Glomerular visceral epithelial cell (primary cell): ENCODE data around the gene MRPS14.
"Not testable (repeated sequence)": the region's sequence is repeated elsewhere in the genome, so short reads cannot be mapped to it uniquely, and the experiment has no call there.

Experiments
- DNase-seq: peaks from one replicate; pipeline ENCODE4 v3.0.0-alpha.2; 2016; ENCODE audit errors: extremely low spot score

MRPS14 gene

DNA sequence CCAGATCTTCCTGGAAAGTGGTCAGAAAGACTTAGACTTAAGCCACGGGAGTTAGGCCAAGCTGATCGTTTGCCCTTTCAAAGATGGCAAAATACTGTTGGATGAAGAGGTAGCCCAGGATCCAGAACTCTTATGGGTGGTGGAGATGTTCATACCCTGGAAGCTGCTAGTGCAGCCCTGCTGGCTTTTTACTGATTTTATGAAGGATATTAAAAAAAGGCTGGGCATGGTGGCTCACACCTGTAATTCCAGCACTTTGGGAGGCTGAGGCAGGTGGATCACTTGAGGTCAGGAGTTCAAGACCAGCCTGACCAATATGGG is 657 bp upstream of the MRPS14 start:
- DNase-seq = not testable (repeated sequence)

DNA sequence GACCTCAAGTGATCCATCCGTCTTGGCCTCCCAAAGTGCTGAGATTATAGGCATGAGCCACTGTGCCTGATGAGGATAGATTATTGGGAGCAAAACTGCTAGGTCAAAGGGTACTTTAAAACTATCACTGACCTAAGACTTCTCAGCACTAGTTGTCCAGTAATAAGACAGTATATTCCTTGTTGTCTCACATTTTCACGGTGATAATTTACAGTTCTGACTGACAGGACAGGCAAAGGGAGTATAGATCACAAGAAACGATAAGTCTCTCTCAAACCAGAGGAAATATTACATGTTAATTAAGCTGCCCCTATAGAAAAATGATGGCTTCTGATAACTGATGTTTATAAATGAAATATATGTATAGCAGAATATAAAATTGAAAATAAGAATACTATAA is 3.7 kb downstream of the MRPS14 start:
- no peak for DNase-seq

DNA sequence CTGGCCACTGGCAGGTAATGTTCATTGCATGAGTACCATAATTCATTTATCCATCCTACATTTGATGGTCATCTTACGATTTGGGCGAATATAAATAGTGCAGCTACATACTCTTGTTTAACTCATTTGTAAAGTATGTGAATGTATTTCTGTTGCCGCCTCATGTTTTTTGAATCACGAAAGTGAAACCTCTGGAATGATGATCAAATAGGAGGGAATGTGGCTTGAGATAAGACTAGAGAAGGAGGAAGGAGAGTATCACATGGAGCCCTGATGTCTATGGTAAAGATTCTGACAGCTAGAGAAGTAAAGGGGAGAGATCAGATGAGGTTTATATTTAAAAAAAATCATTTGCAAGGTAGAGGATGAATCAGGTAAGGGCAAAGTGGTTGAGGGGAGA is 8.0 kb downstream of the MRPS14 start:
- peak; percentile 30 for DNase-seq

DNA sequence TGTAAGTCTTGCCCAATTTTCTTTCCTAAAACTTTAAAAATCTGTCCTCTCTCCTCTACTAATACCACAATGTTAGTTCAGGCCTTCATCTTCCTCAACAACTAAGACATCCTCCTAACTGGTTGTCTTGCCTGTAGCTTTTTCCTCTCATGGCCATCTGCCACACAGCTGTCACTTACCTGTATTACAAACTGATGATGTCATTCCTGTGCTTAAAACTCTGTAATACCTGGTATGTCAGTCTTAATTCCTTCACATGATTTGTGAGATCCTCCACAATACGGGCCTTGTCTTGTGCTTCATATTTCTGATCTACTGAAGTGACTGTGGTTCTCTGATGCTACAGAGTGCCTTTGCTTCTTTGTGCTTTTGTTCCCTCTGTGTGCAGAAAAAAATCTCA is 9.8 kb downstream of the MRPS14 start:
- DNase-seq = no peak

DNA sequence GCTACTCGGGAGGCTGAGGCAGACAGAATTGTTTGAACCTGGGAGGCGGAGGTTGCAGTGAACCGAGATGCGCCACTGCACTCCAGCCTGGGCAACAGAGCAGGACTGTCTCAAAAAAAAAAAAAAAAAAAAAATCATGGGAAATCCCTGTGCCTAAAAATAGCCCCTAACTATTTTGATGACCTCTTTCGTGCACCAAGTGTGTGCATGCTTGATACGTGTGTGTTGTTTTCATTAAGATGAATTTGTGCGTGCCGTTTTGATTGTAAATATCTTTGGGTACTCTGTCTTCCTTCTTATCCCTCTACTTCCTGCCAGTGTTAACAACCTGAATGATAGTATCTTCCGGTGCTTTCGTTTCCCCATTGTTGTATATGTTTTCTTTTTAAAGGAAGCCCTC is 13.7 kb downstream of the MRPS14 start:
- DNase-seq = no peak

DNA sequence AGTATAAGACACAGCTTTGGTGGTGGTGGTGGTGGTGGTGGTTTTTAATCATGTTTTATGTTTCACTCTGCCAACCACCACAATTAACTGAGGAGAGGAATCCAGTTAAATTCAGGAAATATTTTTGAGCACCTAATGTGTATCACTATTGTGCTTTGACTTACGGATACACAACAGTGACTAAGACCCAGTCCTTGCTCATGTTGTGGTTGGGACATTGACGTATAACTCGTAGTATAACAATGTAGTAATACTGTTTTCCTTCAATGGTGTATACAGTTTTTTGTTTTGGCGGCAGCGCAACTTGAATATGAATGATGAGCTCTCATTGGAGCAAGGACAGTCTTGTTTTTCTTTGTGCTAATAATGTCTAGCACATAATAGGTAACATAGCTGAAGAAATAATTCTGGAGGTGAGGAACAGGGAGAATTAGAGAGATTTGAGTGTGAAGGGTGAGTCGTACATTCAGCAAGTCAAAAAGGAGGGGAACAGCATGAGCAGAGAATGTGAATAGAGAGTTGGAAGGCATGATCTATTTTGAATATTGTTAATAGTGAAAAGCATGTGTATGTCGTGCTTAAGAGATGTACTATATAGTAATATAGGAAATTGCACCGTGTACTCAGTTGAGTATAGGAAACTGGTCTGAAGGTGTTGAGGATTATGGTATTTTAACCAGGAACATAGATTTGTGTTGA is 18.0 kb downstream of the MRPS14 start:
- DNase-seq = no peak

DNA sequence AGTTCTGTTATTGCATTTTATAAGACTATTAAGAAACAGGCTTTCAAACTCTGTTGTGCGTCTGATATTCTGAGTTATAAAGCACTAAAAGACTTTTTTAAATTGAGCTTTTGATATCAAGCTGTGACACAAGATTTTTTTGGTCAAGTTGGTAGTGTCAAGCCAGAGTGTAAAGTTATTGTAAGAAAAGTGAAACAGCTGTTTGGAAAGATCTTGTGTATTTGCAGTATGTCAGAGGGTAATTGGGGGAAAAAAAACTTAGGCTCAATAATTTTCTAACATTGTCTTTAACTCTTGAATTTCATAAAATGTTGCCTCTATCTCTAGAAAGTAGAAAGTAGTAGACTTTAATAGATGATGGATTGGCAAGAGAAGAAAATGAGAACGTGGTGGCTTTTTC is 19.7 kb downstream of the MRPS14 start:
- no peak for DNase-seq

DNA sequence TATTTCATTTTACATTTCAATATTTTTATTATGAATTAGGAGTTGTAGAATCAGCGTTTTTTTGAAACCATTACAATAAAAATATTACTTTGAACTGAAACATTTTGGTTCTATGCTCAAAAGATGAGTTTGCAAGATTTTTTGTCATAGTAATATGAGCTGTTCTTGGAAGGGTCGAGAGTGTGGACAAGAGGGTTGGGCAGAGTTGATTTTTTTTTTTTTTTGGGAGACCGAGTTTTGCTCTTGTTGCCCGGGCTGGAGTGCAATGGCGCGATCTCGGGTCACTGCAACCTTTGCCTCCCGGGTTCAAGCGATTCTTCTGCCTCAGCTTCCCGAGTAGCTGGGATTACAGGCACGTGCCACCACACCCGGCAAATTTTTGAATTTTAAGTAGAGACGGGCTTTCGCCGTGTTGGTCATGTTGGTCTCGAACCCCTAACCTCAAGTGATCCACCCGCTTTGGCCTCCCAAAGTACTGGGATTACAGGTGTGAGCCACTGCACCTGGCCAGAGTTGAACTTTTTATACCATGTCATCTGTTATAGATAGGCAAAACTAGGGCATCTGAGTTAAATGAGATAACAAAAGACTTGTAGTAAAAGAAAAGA is 20.2 kb downstream of the MRPS14 start:
- no peak for DNase-seq

DNA sequence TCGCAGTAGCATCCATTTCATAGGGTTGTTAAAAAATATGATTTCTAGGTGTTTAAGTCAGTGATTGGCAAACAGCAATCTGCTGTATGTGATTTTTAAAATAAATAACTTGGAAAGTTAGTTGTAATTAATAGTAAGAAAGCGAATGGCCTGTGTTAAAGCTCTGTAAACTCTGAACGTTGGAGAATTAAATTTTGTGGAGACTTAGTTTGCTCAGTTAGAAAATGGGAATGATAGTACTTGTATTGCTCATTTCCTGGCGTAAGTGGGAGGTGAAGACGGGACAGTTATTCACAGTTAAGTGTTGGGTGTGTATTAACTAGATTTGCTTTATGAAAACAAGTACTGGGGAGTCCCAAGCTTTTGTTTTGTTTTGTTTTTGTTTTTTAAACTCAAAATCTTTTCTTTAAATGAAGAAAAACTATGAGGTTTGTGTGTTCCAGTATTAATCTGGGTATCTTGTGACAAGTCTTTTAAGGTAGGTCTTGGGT is 22.5 kb downstream of the MRPS14 start:
- DNase-seq = no peak

DNA sequence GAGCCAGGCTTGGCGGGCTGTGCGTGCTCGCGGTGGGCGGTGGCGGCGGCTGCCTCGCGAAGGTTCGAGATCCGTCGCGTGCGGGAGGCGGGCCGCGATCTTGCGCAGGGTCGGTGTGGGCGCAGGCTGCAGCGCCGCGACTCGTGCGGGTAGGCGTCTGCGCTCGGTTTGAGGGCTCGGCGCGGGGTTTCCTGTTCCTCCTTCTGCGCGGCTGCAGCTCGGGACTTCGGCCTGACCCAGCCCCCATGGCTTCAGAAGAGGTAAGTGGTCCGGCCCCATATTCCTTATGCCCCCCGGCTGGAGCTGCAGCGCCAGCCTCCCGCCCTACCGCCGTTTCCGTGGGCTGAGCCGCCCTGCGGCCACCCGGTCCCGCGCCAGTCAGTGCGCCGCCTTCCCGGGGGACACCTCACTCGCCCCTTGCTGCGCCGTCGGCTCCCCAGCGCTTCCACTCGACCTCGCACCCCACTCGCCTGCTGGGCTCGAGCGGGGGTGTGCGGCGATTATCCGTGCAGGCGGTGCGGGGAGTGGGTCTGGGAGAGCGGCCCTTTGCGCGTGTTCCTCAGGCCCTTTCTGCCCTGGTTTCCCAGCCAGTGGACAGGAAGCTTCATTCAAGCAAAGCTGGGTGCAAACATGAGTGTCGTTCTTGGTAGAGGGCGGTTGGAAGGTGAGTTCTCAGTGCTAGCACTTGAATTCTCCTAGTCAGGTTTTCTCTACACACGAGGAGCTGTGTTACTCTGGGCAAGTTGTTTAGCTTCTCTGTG is 23.1 kb downstream of the MRPS14 start, which contains the start of gene CACYBP:
Gene CACYBP, plus strand, starts transcription at position 12 of the 761 bp plus-strand sequence. Its CDS starts 234 bp downstream, at position 246.
- DNase-seq = peak; percentile 32

DNA sequence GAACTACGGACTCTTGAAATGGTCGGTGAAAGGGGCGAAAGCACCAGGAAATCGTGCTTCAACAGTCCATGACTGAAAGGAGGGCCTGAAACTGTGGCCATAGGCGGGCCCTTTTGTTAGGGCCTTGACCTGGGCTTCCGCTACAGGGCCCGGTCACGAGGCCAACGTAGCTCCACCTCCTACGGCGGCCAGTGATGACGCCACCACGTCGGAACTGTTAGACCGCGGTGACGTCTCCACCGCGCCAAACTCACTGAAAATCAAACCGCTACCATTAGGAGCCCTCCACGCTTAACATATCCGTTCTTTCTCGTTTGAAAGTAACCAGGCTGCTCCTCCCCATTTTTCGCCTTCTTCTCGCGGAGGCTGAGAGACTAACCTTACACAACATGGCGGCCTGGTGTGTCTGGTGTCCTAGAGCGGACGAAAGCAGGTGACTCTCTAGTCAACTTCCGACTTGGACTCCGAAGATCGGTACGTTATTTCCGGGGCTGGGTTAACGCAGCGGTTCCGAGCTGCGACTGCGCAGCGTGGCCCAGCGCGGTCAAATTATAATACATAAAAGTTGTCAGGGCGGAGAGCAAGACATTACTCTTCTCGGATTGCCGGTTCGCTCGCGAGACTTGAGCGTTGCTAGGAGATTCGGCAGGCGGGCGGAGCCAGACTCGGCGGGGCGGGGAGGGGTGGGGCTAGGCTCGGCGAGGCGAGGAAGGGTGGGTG is 23.8 kb downstream of the MRPS14 start:
- peak; percentile 99 for DNase-seq

DNA sequence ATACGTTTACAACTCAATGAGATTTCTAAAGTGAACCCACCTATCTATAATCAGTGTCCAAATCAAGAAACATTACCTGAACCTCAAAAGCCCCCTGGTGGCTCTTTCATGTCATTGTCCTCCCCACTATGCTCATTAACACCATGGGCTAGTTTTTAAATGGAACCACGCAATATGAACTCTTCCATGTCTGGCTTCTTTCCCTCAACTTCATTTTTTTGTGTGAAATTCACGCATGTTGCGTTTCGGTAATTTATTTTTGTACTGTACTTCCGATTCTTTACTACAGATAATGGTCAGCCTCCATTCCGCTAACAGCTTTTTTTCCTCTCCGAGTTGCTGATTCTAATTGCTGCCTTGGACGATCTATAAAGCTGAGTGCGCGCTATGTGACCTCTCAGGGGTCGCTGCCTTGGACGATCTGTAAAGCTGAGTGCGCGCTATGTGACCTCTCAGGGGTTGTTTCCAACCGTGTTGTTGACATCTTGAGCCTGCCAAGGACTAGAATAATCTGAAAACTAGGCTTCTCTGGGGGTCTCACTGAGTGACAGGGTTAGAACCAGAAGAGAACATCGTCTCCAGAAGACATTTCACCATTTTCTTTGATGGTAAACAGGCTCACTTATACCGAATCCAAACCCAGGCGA is 24.5 kb downstream of the MRPS14 start:
- DNase-seq = peak; percentile 70

DNA sequence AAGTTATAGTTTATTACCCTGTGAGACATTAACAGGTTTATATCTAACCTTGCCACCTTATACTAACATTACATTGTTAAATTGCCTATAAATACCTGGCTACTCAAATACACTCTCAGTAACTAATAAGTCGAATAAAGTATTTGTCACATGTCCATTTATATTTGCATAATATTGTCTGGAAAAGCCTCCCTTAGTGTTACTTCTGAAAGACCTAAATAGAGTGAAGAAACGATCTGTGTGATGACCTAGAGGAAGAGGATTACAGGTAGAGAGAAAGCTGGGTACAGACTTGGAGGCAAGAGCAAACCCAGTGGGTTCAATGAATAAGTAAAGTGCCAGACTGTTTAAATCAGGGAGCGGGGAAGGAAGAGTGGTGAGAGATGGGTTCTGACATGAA is 26.2 kb downstream of the MRPS14 start:
- no peak for DNase-seq

DNA sequence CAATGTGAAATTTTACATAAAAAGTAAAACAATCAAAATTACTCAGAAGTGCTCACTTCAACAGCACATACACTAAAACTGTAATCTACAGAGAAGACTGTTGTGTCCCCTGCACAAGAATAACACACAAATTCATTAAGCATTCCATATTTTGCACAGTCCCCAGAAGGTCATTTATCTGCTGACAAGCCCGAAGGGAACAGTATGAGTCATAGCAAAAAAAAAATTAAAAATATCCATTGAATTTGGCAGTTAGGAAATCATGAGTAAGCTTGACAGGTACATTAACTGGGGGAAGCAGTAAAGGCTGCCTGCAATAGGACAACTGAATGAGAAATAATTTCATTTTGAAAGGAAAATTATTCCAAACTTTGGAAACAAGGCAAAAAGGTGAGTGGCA is 26.7 kb downstream of the MRPS14 start:
- DNase-seq = no peak

DNA sequence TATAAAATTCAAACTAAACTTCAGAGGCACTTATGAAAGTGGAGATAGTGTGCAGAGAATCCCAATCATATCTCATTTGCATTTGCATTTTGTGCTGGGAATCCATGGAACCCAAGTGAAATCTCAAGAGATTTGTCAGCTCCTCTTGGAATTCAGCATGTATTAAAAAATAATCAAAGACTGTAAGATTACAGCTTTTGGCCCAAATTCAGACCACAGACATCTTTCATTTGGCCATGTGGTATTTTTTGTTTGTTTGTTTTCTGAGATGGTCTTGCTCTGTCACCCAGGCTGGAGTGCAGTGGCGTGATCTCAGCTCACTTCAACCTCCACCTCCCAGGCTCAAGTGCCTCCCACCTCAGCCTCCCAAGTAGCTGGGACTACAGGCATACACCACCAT is 27.3 kb downstream of the MRPS14 start:
- DNase-seq = no peak

DNA sequence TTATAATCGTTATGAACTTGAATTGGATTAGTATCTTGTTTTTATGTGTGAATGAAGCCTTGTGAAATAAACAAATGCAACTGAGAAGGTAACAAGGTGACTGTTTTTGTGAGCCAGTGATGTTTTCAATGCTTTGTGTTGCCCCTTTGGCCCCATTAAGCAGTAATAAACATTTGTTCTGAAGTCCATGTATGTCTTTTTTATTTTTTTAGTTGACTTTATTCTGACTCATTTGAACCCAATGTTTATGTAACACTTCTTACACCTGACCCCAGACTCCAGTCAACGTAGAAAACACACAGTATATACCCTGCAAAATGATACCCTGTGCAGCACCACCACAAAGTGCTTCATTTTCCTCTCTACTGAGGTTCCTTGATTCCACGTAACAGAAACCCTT is 28.1 kb downstream of the MRPS14 start:
- no peak for DNase-seq

DNA sequence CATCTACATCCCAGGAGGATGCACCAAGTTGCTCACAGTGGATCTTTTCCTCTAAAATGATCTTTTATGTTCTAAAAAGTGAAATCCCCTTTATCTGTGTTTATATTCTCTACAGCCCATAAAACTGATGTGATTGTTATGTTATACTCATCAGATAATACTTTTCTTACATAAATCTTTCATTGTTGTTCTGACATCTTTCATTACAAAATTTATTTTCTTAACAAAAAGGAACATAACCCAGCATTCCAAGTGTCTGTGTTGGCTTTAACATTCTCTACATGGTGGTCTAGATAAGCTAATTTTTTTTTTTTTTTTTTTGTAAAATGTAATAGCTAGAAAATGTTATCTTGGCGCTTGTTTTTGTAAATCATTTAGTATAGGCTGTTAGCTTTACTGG is 31.8 kb downstream of the MRPS14 start:
- DNase-seq = no peak

DNA sequence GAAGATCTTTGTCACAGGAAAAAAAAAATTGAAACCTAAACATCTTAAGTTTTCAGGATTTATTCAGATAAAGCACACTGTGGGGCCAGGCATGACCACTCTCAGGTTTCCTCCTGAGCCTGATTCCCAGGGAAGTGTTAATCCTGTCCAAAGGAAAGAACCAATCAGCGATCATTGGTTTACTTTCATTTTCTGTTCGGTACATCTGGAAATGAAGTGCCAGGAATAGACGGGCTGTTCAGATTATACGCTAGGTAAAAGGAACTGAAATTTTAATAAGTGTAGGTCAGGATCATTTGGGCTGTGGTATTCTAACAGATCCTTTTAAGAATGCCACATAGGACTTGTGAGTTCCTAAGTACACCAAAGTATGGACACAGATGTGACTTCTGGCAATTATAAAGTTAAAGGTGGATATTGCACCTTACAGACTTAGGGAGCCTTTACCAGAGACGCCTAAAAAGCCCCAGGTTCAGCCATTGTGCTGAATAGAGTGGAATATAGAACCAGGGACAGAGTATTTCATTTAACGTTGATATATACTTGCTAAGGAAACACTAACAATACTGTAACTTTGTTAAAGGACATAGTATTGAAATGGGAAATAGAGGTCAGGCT is 32.7 kb downstream of the MRPS14 start:
- no peak for DNase-seq

DNA sequence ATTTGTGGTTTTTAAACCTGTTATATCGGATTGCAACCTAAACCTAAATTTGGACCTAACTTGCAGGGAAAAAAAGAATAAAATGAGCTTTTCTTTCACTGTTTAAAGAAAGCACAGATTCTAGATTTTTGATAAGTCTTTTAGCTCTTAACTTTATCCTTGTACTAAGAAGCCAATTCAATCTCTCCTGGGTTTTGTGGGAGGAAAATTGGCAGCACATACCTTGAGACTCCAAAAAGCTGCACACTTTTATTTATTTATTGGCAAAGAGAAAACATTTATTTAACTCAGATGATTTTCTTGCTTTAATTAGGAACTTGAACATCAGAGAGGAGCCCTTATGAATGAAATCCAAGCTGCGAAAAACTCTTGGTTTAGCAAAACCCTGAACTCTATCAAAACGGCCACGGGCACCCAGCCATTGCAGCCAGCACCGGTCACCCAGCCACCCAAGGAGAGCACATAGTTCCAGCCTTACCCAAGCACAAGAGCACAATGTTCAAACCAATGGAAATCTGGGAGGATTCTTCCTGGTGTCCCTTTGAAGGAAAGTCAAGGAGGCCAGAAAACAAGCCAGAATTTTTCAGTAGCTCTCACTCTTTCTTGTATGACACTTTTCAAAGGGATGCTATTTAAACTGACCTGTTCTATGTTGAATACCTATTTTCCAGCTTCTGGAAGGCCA is 33.5 kb downstream of the MRPS14 start:
- no peak for DNase-seq

DNA sequence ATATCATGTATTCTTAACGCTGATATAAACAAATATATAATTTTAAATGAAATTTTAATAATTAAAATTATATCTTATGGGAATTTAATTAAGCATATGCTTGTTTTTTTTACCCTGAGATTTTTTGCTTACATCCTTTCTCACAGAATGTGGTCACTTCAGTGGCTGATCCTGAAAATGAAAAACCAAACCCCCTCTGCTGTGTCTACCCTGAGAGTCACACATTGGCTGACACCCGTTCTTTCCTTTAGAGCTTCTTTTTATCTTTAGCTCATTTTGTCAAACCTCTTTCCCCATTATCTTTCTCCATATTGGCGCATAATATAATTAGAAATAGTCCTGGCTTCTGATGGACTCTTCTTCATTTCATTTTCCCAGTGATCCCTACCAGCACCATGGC is 34.2 kb downstream of the MRPS14 start:
- no peak for DNase-seq

DNA sequence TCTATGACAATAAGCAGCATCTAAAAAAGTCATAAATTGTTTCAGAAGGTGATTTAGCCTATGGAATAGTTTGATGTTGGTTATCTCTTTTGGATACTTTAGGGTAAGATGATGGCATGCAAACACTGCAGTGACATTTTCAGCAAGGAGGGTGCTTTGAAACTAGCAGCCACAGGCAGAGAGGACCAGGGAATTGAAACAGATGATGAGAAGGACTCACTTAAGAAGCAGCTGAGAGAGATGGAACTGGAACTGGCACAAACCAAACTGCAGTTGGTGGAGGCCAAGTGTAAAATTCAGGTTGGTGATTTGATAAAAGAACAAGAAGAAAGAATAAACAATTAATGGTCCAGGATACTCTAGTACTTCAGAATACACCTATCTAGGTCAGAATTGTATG is 34.7 kb downstream of the MRPS14 start:
- no peak for DNase-seq
